ENCODE data around the gene RPL38. TPM values are rescaled to one million over a fixed set of nuclear protein-coding genes. Genes with fewer than 3 reads are reported as not detected.

RPL38 gene
- total RNA-seq, 3 donors from 2014 or later (not counting 1 experiment from before 2014, with no cell fraction given) = 560 to 802 (median 759) TPM

DNA sequence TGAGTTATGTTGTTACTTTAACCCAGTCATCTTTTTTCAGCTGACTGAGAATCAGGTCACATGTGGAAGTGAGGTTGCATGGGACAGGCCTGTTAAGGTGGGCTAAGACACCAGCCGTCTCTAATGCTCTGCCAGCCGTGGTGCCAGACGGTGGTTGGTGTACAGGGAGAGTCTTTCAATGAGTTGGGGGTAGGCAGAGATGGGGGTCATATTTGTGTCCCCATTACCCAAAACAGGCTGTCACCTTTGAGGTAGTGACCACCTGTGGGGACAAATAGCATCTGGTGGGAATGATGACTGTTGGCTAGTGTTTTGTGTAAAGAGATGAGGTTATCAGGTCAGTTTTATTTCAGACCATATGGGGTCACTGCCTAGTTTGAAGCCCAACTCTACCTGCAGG lies 1.8 kb downstream of the RPL38 start:
- WGBS (ENCODE audit: insufficient coverage) = 79% methylated on average over 3 of the region's 3 CpGs
- Mint-ChIP-seq H3K4me1 (peaks cover 30 to 36% of the 10 kb centered on the region in 2 donors), H3K9me3 (no peaks in the 10 kb centered on the region), H3K27ac (peak overlapping the region; percentile 90 to 95), H3K4me3 (peak overlapping the region; percentile 64), H3K27me3 (ENCODE audit: low read depth in 2 of 2) (peaks cover 6 to 10% of the 10 kb centered on the region in 2 donors), H3K36me3 (no peaks in the 10 kb centered on the region)
- DNase-seq (no peak), ATAC-seq (no peak)
- Histone ChIP-seq H3K27ac (ENCODE audit: low read length) (no peak overlapping the region), H3K4me1 (ENCODE audit: control insufficient read depth, insufficient read depth, low read length) (peaks cover 35% of the 10 kb centered on the region), H3K27me3 (ENCODE audit: control insufficient read depth, insufficient read depth, low read length) (peaks cover 1% of the 10 kb centered on the region), H3K36me3 (ENCODE audit: control insufficient read depth, insufficient read depth, low read length) (peaks cover 42% of the 10 kb centered on the region), H3K4me3 (ENCODE audit: low read length) (no peak overlapping the region), H3K9me3 (ENCODE audit: control insufficient read depth, insufficient read depth, low read length) (no peaks in the 10 kb centered on the region)
- TF ChIP-seq, protein P1, sequence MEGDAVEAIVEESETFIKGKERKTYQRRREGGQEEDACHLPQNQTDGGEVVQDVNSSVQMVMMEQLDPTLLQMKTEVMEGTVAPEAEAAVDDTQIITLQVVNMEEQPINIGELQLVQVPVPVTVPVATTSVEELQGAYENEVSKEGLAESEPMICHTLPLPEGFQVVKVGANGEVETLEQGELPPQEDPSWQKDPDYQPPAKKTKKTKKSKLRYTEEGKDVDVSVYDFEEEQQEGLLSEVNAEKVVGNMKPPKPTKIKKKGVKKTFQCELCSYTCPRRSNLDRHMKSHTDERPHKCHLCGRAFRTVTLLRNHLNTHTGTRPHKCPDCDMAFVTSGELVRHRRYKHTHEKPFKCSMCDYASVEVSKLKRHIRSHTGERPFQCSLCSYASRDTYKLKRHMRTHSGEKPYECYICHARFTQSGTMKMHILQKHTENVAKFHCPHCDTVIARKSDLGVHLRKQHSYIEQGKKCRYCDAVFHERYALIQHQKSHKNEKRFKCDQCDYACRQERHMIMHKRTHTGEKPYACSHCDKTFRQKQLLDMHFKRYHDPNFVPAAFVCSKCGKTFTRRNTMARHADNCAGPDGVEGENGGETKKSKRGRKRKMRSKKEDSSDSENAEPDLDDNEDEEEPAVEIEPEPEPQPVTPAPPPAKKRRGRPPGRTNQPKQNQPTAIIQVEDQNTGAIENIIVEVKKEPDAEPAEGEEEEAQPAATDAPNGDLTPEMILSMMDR (IDR thresholded peaks at IDR 0.05) = no peak
- intact Hi-C loops (cut with micrococcal nuclease) = no loop called here

DNA sequence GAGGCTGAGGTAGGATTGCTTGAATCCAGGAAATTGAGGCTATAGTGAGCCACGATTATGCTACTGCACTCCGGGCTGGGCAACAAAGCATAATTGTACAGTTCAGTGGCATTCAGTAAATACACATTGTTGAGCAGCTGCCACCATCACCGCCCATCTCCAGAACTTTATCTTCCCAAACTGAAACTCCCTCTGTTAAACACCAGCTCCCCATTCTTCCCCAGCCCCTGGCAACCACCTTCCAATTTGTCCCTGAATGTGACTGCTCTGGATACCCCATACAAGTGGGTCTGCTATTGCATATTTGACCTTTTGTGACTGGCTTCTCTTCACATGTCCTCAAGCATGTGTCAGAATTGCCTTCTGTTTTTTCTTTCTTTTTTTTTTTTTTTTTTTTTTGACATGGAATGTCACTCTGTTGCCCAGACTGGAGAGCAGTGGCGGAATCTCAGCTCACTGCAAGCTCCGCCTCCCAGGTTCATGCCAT lies 2.9 kb downstream of the RPL38 start:
- 89% methylated on average over 5 of the region's 5 CpGs for WGBS (ENCODE audit: insufficient coverage)
- Mint-ChIP-seq H3K36me3 (no peaks in the 10 kb centered on the region), H3K4me1 (peaks cover 35 to 41% of the 10 kb centered on the region in 2 donors), H3K27me3 (ENCODE audit: low read depth in 2 of 2) (peaks cover 5 to 6% of the 10 kb centered on the region in 2 donors), H3K9me3 (no peaks in the 10 kb centered on the region), H3K27ac (no peak overlapping the region), H3K4me3 (no peak overlapping the region)
- ATAC-seq (no peak), DNase-seq (no peak)
- H3K27ac ChIP-seq (ENCODE audit: low read length) = no peak overlapping the region
- intact Hi-C loops (cut with micrococcal nuclease) = no loop called here
- no peaks in the 10 kb centered on the region for H3K9me3 ChIP-seq (ENCODE audit: control insufficient read depth, insufficient read depth, low read length)
- peaks cover 42% of the 10 kb centered on the region for H3K36me3 ChIP-seq (ENCODE audit: control insufficient read depth, insufficient read depth, low read length)
- H3K27me3 ChIP-seq (ENCODE audit: control insufficient read depth, insufficient read depth, low read length) = no peaks in the 10 kb centered on the region
- TF ChIP-seq, protein P1 (IDR thresholded peaks at IDR 0.05) = no peak
- no peak overlapping the region for H3K4me3 ChIP-seq (ENCODE audit: low read length)
- peaks cover 45% of the 10 kb centered on the region for H3K4me1 ChIP-seq (ENCODE audit: control insufficient read depth, insufficient read depth, low read length)

DNA sequence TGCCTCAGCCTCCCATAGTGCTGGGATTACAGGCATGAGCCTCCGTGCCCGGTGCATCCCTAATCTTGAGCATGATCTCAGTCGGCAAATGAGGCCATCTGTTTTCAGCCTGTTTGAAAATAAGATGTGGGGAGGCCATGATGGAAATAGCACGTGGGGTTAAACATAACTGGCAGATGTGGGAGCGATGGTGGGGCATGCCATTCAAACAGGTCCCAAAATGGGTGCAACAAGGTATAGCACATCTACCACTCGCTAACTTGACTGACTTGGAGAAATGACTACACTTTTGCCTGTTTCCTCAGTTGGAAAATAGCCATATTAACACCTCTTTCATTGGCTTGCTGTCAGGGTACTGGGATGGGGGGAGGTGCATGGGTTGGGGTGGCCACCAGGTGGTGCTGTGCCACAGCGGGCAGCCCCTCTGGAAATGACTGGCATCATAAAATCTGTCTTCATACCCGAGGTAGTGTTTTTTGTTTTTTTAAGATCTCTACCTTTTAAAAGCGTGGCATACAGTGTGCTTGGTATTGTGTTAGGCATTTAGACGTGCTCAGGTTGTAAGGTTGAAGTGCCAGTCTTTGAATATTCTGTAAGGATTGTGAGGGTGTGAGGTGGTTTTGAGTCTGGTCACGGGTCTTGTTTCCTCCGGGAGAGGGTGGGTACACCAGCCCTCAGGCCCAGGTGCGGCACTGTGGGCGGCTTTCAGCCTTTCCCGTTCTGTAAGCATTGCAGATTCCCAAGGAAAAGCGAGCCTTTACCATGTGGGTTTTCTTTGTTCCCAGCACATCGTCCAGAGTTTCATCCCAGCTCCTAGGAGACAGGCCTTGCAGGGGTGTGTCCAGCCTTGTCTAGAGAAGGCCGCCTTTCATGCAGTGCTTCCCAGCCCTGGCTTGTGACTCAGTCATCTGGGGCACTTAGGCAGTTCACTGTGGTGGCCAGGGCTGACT lies 7.0 kb downstream of the RPL38 start:
- ATAC-seq = peak; percentile 65 to 81 (median 66)
- Histone ChIP-seq H3K4me1 (ENCODE audit: control insufficient read depth, insufficient read depth, low read length) (peaks cover 62% of the 10 kb centered on the region), H3K27ac (ENCODE audit: low read length) (no peak overlapping the region), H3K27me3 (ENCODE audit: control insufficient read depth, insufficient read depth, low read length) (no peaks in the 10 kb centered on the region), H3K4me3 (ENCODE audit: low read length) (no peak overlapping the region), H3K36me3 (ENCODE audit: control insufficient read depth, insufficient read depth, low read length) (peaks cover 31% of the 10 kb centered on the region), H3K9me3 (ENCODE audit: control insufficient read depth, insufficient read depth, low read length) (no peaks in the 10 kb centered on the region)
- no peaks in the 10 kb centered on the region for H3K27me3 Mint-ChIP-seq (ENCODE audit: low read depth in 2 of 2)
- intact Hi-C loops (cut with micrococcal nuclease) = loop anchor here (1.0 to 5.0 kb wide), 3 partner anchors 72 to 247 kb away; no protein-coding TSS in a partner anchor
- WGBS (ENCODE audit: insufficient coverage) = 61% methylated on average over 18 of the region's 18 CpGs
- H3K36me3 Mint-ChIP-seq = no peaks in the 10 kb centered on the region
- peak; percentile 71 to 90 for DNase-seq
- TF ChIP-seq, protein P1 (IDR thresholded peaks at IDR 0.05) = peak; percentile 89
- peak overlapping the region; percentile 47 for H3K4me3 Mint-ChIP-seq
- H3K4me1 Mint-ChIP-seq = peaks cover 47 to 48% of the 10 kb centered on the region in 2 donors
- H3K27ac Mint-ChIP-seq = peak overlapping the region; percentile 43 to 77
- no peaks in the 10 kb centered on the region for H3K9me3 Mint-ChIP-seq

All from natural killer cell (primary cell).